ENCODE results near the gene AIP. TPM values are rescaled to one million over a fixed set of nuclear protein-coding genes. Genes with fewer than 3 reads are reported as not detected.

AIP gene
- total and polyA plus RNA-seq, 2 of the 8 experiments (the other 6 are each of a cell fraction or from before 2014, with no cell fraction given), result 29.8 to 54.4 TPM

DNA sequence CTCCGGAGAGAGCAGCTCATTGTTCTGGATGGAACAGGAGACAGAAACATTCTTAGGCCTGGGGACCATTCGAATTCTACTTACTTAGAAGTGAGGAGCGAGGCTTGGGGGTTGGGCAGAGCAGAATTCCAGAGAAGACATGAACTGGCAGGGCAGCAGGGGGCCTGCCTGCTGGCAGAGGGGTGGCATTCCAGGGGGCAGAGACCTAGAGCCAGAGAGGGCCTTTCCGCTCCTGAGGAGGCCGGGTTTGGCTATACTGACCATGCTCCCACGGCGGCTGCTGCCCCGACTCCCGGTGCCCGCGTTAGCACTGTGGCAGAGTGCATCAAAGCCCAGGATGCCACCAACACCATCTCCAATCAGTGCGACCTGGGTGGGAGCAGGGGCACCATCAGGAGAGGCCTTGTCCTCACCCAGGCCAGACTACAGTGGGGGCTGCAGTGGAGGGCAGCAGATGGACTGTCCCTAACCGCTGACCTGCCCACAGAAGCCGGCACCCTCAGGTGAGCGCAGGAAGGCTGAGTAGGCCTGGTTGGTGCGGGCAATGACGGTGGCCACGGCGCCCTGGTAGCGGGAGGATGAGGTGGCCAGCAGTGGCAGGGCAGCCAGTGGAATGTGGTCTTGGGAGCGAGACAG is 14.9 kb downstream of the AIP start:
- H2BK15ac ChIP-seq (ENCODE audit: low read length), result no peak overlapping the region
- no peak overlapping the region for H3K56ac ChIP-seq (replicated peaks; ENCODE audit: insufficient read length, low read depth, low read length)
- no peaks in the 10 kb centered on the region; a peak in 2 of 7 replicates for H3K27me3 ChIP-seq (replicated peaks in 1 of 4; ENCODE audit: control insufficient read depth in 3 of 4, extremely low read depth in 1 of 4, insufficient read depth in 3 of 4, low read length in 3 of 4)
- H3K36me3 ChIP-seq (ENCODE audit: control insufficient read depth in 2 of 4, insufficient read depth in 4 of 4, low read length in 3 of 4), result peaks cover 0 to 17% (median 8%) of the 10 kb centered on the region in 4 experiments; a peak in 6 of 8 replicates
- no peak overlapping the region for H3K9ac ChIP-seq (replicated peaks in 1 of 4; ENCODE audit: extremely low read depth in 1 of 4, low read depth in 3 of 4, low read length in 3 of 4)
- no peak overlapping the region for H2AFZ ChIP-seq (ENCODE audit: low read length)
- no peak overlapping the region for H3K4me2 ChIP-seq (ENCODE audit: insufficient read depth in 1 of 2, low read depth in 2 of 2, low read length in 2 of 2)
- H3K4me3 ChIP-seq (ENCODE audit: extremely low read depth in 1 of 4, insufficient read depth in 2 of 4, low read depth in 3 of 4, low read length in 4 of 4), result no peak overlapping the region
- WGBS, 2 experiments (ENCODE audit: extremely low coverage in 1 of 2, insufficient coverage in 1 of 2, insufficient read length in 1 of 2, insufficient replicate concordance in 2 of 2, low coverage in 1 of 2, low lambda C conversion rate in 2 of 2, missing lambda C conversion rate in 1 of 2), result 95% methylated on average over 21 of the region's 21 CpGs; no CpG with 5 or more reads in 1 of the 2 experiments
- H2AK5ac ChIP-seq (ENCODE audit: low read depth, low read length), result no peak overlapping the region
- POLR2A ChIA-PET (ENCODE audit: partially characterized antibody), result interaction anchor here (1.1 kb wide), 1 partner anchor 10 kb away, joined by 4 read pairs; no protein-coding TSS in a partner anchor
- no peak overlapping the region for H2BK12ac ChIP-seq (ENCODE audit: low read depth, low read length)
- peaks cover 3 to 10% of the 10 kb centered on the region in 2 experiments for H4K20me1 ChIP-seq (replicated peaks in 1 of 2; ENCODE audit: control insufficient read depth in 1 of 2, insufficient read depth in 2 of 2, low read length in 2 of 2)
- no peaks in the 10 kb centered on the region for H3K9me3 ChIP-seq (ENCODE audit: insufficient read depth in 2 of 2, low read depth in 1 of 2, low read length in 1 of 2)
- H3K4ac ChIP-seq (replicated peaks; ENCODE audit: insufficient read length, low read depth, low read length), result no peak overlapping the region
- FAIRE-seq (no peak), DNase-seq (ENCODE audit: low read depth in 1 of 2, low spot score in 2 of 2) (no peak)
- H3K79me1 ChIP-seq (ENCODE audit: low read depth, low read length), result no peaks in the 10 kb centered on the region
- no peak overlapping the region for H4K8ac ChIP-seq (ENCODE audit: extremely low read depth, insufficient read depth, low read length)
- H3K79me2 ChIP-seq (ENCODE audit: control insufficient read depth in 1 of 2, insufficient read depth in 2 of 2, low read length in 2 of 2), result no peaks in the 10 kb centered on the region
- no peak overlapping the region for H4K5ac ChIP-seq (ENCODE audit: insufficient read length, low read depth, low read length)
- H3K18ac ChIP-seq (ENCODE audit: extremely low read depth, low read length), result no peak overlapping the region
- no peak for TF ChIP-seq SIX5 (IDR thresholded peaks at IDR 0.05; ENCODE audit: low read depth, low read length)
- no peak for TF ChIP-seq GTF2F1 (IDR thresholded peaks at IDR 0.05; ENCODE audit: borderline replicate concordance, low read depth, low read length)
- no peak for TF ChIP-seq MAFK (IDR thresholded peaks at IDR 0.05; ENCODE audit: low read depth, low read length)
- TF ChIP-seq EZH2 (IDR thresholded peaks at IDR 0.05; ENCODE audit: low read depth, low read length, severe bottlenecking), result no peak
- no peak for TF ChIP-seq EGR1 (IDR thresholded peaks at IDR 0.05; ENCODE audit: borderline replicate concordance, low read depth, low read length)
- no peak for TF ChIP-seq HDAC6 (IDR thresholded peaks at IDR 0.05; ENCODE audit: low read depth, low read length)
- TF ChIP-seq CTBP2 (IDR thresholded peaks at IDR 0.05; ENCODE audit: borderline replicate concordance, insufficient read depth, insufficient read length, low read length), result no peak
- no peak for TF ChIP-seq SP1 (IDR thresholded peaks at IDR 0.05; ENCODE audit: low read depth, low read length)
- TF ChIP-seq, protein P1, sequence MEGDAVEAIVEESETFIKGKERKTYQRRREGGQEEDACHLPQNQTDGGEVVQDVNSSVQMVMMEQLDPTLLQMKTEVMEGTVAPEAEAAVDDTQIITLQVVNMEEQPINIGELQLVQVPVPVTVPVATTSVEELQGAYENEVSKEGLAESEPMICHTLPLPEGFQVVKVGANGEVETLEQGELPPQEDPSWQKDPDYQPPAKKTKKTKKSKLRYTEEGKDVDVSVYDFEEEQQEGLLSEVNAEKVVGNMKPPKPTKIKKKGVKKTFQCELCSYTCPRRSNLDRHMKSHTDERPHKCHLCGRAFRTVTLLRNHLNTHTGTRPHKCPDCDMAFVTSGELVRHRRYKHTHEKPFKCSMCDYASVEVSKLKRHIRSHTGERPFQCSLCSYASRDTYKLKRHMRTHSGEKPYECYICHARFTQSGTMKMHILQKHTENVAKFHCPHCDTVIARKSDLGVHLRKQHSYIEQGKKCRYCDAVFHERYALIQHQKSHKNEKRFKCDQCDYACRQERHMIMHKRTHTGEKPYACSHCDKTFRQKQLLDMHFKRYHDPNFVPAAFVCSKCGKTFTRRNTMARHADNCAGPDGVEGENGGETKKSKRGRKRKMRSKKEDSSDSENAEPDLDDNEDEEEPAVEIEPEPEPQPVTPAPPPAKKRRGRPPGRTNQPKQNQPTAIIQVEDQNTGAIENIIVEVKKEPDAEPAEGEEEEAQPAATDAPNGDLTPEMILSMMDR (IDR thresholded peaks at IDR 0.05; ENCODE audit: control extremely low read depth in 1 of 3, insufficient read depth in 1 of 3, low read depth in 1 of 3, low read length in 3 of 3), result no peak
- no peak for TF ChIP-seq SP2 (IDR thresholded peaks at IDR 0.05; ENCODE audit: low read length)
- H3K27ac ChIP-seq (ENCODE audit: low read depth, low read length), result no peak overlapping the region
- no peak overlapping the region for H3K14ac ChIP-seq (ENCODE audit: insufficient read length)
- CTCF ChIA-PET (ENCODE audit: partially characterized antibody), result interaction anchor here (1.0 to 1.2 kb wide), 2 partner anchors 108 to 116 kb away, joined by 3 read pairs; no protein-coding TSS in a partner anchor
- H2BK120ac ChIP-seq (replicated peaks; ENCODE audit: low read depth, low read length), result no peak overlapping the region
- no peak overlapping the region for H4K91ac ChIP-seq (replicated peaks; ENCODE audit: insufficient read length, low read length)
- H3K23ac ChIP-seq (ENCODE audit: insufficient read length), result no peak overlapping the region
- no peak overlapping the region for H2BK20ac ChIP-seq (ENCODE audit: low read length)
- peaks cover 2% of the 10 kb centered on the region; the same call in 1 of the 2 replicates for H3K23me2 ChIP-seq (ENCODE audit: low read depth, low read length)
- peaks cover 0 to 10% (median 0%) of the 10 kb centered on the region in 4 experiments; a peak in 2 of 7 replicates for H3K4me1 ChIP-seq (replicated peaks in 1 of 4; ENCODE audit: control insufficient read depth in 3 of 4, insufficient read depth in 4 of 4, low read length in 3 of 4)
- no peak overlapping the region; the same call in 1 of the 2 replicates for H2BK5ac ChIP-seq (ENCODE audit: low read depth, low read length)

Measured in H1 (cell line).